BJ (cell line): ENCODE measurements around the gene DOK1. TPM values are rescaled to one million over a fixed set of nuclear protein-coding genes. Genes with fewer than 3 reads are reported as not detected.

Experiments
- CTCF ChIA-PET: fragments of 350-600 bp; formaldehyde crosslinking; extraction: SDS; loops from one replicate; lab custom pipeline; 2021; ENCODE audit warnings: antibody characterized with exemption, inconsistent platforms; lab: Yijun Ruan, JAX
- POLR2A ChIA-PET: fragments of 300-600 bp; sonication (Branson Sonifier 250); formaldehyde crosslinking; extraction: SDS; loops from one replicate; lab custom pipeline; 2021; ENCODE audit warnings: antibody characterized with exemption; lab: Charles Lee
- DNase-seq: peaks from one replicate; pipeline ENCODE4 v3.0.0-alpha.2; 2011; ENCODE audit warnings: low read depth
- H3K27me3 ChIP-seq: 2 replicates; pipeline ENCODE4 v1.6.0; 2011; ENCODE audit warnings: low read length; ENCODE audit not compliant: control insufficient read depth, insufficient read depth
- H3K36me3 ChIP-seq: 2 replicates; pipeline ENCODE4 v1.5.1; 2011; ENCODE audit warnings: low read length; ENCODE audit not compliant: control insufficient read depth, insufficient read depth
- H3K4me3 ChIP-seq: 2 replicates; pipeline ENCODE4 v1.5.1; 2011; ENCODE audit warnings: low read depth, mild to moderate bottlenecking, control low read depth, low read length
- CTCF ChIP-seq: IDR thresholded peaks from 2 replicates; pipeline ENCODE4 v1.5.1; 2011; ENCODE audit warnings: low read depth, mild to moderate bottlenecking, control low read depth, inconsistent platforms, low read length, moderate library complexity; ENCODE audit not compliant: insufficient read depth
- polyA plus RNA-seq: library from polyadenylated mRNA; depleted of rRNA; stranded (reverse); fragments of >200 nt; gene quantifications from 2 replicates; pipeline ENCODE4 v1.2.3, GENCODE V29; 2011

DOK1 gene
- polyA plus RNA-seq, 1 experiment: 28.7 TPM

- ChIA-PET CTCF (no interaction called here), POLR2A (no interaction called here)
- Histone ChIP-seq H3K36me3 (no peaks in the 10 kb centered on the region; the same call in 1 of the 2 replicates), H3K4me3 (no peak within 1 kb of the TSS), H3K27me3 (peaks cover 58% of the 10 kb centered on the region)
- no peak for DNase-seq
- TF ChIP-seq CTCF: no peak
These were observed 39.9 kb upstream of the DOK1 start, which contains the start of gene TLX2 for GRCh38 chr2:74514368-74515270. Gene TLX2 (plus strand): TSS chr2:74514450. CDS start chr2:74514807, 357 bp downstream.

- POLR2A ChIA-PET: no interaction called here
- no peak for TF ChIP-seq CTCF
- CTCF ChIA-PET: no interaction called here
- peaks cover 60% of the 10 kb centered on the region for H3K27me3 ChIP-seq
- H3K4me3 ChIP-seq: no peak overlapping the region
- no peaks in the 10 kb centered on the region; the same call in 1 of the 2 replicates for H3K36me3 ChIP-seq
- no peak for DNase-seq
These were observed 39.1 kb upstream of the DOK1 start for GRCh38 chr2:74515271-74515980.

GRCh38 chr2:74515981-74516633, 38.4 kb upstream of the DOK1 start:
- Histone ChIP-seq H3K36me3 (no peaks in the 10 kb centered on the region; the same call in 1 of the 2 replicates), H3K27me3 (peaks cover 62% of the 10 kb centered on the region), H3K4me3 (peak overlapping the region; percentile 2; the same call in 1 of the 2 replicates)
- POLR2A ChIA-PET: no interaction called here
- no peak for TF ChIP-seq CTCF
- CTCF ChIA-PET: no interaction called here
- no peak for DNase-seq

GRCh38 chr2:74516650-74517049, 37.9 kb upstream of the DOK1 start:
- no peaks in the 10 kb centered on the region; the same call in 1 of the 2 replicates for H3K36me3 ChIP-seq
- ChIA-PET POLR2A (no interaction called here), CTCF (no interaction called here)
- TF ChIP-seq CTCF: no peak
- no peak overlapping the region for H3K4me3 ChIP-seq
- DNase-seq: no peak
- H3K27me3 ChIP-seq: peaks cover 62% of the 10 kb centered on the region
